ENCODE measurements around the gene CDK12. TPM values are rescaled to one million over a fixed set of nuclear protein-coding genes. Genes with fewer than 3 reads are reported as not detected.

CDK12 gene
- polyA plus RNA-seq, 2 of the 4 experiments (the other 2 are of a cell fraction) = 36.7 to 42.1 TPM

- ChIA-PET CTCF (interaction anchor here (0.8 to 11.3 kb wide), 5 partner anchors 17 to 61 kb away, joined by 3 to 118 read pairs (median 11); no protein-coding TSS in a partner anchor), POLR2A (interaction anchor here (0.5 to 1.5 kb wide), 6 partner anchors 15 to 374 kb away, joined by 3 to 5 read pairs (median 4); partner anchors contain the start of genes CDK12 and RPL19)
- peak overlapping the region; percentile 74 to 90 for H3K27ac ChIP-seq
- H3K9me3 ChIP-seq = peaks cover 8% of the 10 kb centered on the region; the same call in 1 of the 3 replicates
- H3K4me1 ChIP-seq = peaks cover 5% of the 10 kb centered on the region; the same call in 2 of the 3 replicates
- ATAC-seq = peak; percentile 91 to 96
- H3K4me2 ChIP-seq = peak overlapping the region; percentile 84
- 4% methylated on average over 30 of the region's 66 CpGs for WGBS (ENCODE audit: missing lambda C conversion rate)
- DNase-seq (ENCODE audit: low read depth in 1 of 2, low spot score in 1 of 2) = peak; percentile 81 to 95
- FAIRE-seq = peak; percentile 67
- peak overlapping the region; percentile 57 for H3K4me3 ChIP-seq
- TF ChIP-seq PHF8 (IDR thresholded peaks at IDR 0.05; ENCODE audit: borderline replicate concordance, low read depth) (peak; percentile 53; the same call in 1 of the 2 replicates), CBX2 (IDR thresholded peaks at IDR 0.05; ENCODE audit: borderline replicate concordance, low read depth) (no peak), JUN (IDR thresholded peaks at IDR 0.05) (peak in 1 of 2 experiments; percentile 81; a peak in 3 of 5 replicates), JUNB (IDR thresholded peaks at IDR 0.05) (no peak), POLR2A (IDR thresholded peaks at IDR 0.05; ENCODE audit: low read length) (peak; percentile 44), NPAS2 (CRISPR knock-in tag; IDR thresholded peaks at IDR 0.05; ENCODE audit: borderline replicate concordance) (0 out of 2 replicates have a peak, but pooled peaks have one; percentile 53), FOSB (CRISPR knock-in tag; IDR thresholded peaks at IDR 0.05) (0 out of 2 replicates have a peak, but pooled peaks have one; percentile 78), MAX (IDR thresholded peaks at IDR 0.05) (peak; percentile 69; the same call in 1 of the 2 replicates)
- TF ChIP-seq, protein P1, sequence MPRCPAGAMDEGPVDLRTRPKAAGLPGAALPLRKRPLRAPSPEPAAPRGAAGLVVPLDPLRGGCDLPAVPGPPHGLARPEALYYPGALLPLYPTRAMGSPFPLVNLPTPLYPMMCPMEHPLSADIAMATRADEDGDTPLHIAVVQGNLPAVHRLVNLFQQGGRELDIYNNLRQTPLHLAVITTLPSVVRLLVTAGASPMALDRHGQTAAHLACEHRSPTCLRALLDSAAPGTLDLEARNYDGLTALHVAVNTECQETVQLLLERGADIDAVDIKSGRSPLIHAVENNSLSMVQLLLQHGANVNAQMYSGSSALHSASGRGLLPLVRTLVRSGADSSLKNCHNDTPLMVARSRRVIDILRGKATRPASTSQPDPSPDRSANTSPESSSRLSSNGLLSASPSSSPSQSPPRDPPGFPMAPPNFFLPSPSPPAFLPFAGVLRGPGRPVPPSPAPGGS (IDR thresholded peaks at IDR 0.05) = peak; percentile 51; the same call in 1 of the 3 replicates
- TF ChIP-seq, protein P2, sequence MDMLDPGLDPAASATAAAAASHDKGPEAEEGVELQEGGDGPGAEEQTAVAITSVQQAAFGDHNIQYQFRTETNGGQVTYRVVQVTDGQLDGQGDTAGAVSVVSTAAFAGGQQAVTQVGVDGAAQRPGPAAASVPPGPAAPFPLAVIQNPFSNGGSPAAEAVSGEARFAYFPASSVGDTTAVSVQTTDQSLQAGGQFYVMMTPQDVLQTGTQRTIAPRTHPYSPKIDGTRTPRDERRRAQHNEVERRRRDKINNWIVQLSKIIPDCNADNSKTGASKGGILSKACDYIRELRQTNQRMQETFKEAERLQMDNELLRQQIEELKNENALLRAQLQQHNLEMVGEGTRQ (IDR thresholded peaks at IDR 0.05) = peak; percentile 88
Observed at GRCh38 chr17:39573447-39574298, 112.4 kb downstream of the CDK12 start.

GRCh38 chr17:39576187-39576586 is 114.9 kb downstream of the CDK12 start:
- H3K4me3 ChIP-seq = no peak overlapping the region
- H3K9me3 ChIP-seq = peaks cover 3% of the 10 kb centered on the region; the same call in 1 of the 3 replicates
- TF ChIP-seq CBX2 (IDR thresholded peaks at IDR 0.05; ENCODE audit: borderline replicate concordance, low read depth) = no peak
- peak in 1 of 2 experiments; percentile 32; a peak in 2 of 5 replicates for TF ChIP-seq RAD21 (conservative IDR thresholded peaks at IDR 0.05 in 1 of 2, IDR thresholded peaks at IDR 0.05 in 1 of 2)
- TF ChIP-seq, protein P3, sequence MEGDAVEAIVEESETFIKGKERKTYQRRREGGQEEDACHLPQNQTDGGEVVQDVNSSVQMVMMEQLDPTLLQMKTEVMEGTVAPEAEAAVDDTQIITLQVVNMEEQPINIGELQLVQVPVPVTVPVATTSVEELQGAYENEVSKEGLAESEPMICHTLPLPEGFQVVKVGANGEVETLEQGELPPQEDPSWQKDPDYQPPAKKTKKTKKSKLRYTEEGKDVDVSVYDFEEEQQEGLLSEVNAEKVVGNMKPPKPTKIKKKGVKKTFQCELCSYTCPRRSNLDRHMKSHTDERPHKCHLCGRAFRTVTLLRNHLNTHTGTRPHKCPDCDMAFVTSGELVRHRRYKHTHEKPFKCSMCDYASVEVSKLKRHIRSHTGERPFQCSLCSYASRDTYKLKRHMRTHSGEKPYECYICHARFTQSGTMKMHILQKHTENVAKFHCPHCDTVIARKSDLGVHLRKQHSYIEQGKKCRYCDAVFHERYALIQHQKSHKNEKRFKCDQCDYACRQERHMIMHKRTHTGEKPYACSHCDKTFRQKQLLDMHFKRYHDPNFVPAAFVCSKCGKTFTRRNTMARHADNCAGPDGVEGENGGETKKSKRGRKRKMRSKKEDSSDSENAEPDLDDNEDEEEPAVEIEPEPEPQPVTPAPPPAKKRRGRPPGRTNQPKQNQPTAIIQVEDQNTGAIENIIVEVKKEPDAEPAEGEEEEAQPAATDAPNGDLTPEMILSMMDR (IDR thresholded peaks at IDR 0.05) = peak; percentile 45; the same call in 2 of the 3 replicates
- POLR2A ChIA-PET = no interaction called here
- ATAC-seq (peak; percentile 51 to 72; a peak in 4 of 6 replicates), FAIRE-seq (no peak), DNase-seq (ENCODE audit: low read depth in 1 of 2, low spot score in 1 of 2) (peak; percentile 41 to 80)
- WGBS (ENCODE audit: missing lambda C conversion rate) = 22% methylated on average over 7 of the region's 7 CpGs
- H3K27ac ChIP-seq = no peak overlapping the region
- H3K4me1 ChIP-seq = peaks cover 5% of the 10 kb centered on the region; the same call in 2 of the 3 replicates
- H3K4me2 ChIP-seq = no peak overlapping the region
- CTCF ChIA-PET = interaction anchor here (0.6 to 8.8 kb wide), 21 partner anchors 10 to 564 kb away, joined by 3 to 145 read pairs (median 5); no protein-coding TSS in a partner anchor

DNA sequence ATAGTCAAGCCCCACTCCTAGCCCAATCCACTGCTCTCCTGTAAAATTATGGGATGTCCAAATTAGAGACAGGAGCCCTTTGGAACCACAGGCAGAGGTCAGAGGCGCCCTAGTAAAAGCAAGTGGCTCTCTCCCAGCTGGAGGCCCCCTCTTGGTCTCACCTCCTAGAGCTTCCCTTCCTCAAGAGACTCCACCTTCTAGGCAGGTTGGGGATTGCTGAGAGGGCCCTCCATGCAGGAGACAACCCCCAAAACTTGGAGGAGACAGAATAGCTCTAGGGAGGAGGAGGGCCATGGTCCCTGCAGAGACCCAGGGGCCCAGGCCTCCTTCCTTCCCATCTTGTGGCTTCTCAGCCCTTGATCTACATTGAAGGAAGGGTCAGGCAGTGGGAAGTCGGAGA is 117.0 kb downstream of the CDK12 start:
- POLR2A ChIA-PET = no interaction called here
- CTCF ChIA-PET = interaction anchor here (0.9 to 8.8 kb wide), 9 partner anchors 9 to 372 kb away, joined by 3 to 145 read pairs (median 13); no protein-coding TSS in a partner anchor
- TF ChIP-seq POLR2AphosphoS2 (conservative IDR thresholded peaks at IDR 0.05; ENCODE audit: low read length) (no peak), CEBPB (IDR thresholded peaks at IDR 0.05) (no peak), ELK1 (IDR thresholded peaks at IDR 0.05; ENCODE audit: low read depth, low read length) (no peak), RCOR1 (IDR thresholded peaks at IDR 0.05; ENCODE audit: low read depth, low read length) (no peak), EHF (CRISPR knock-in tag; IDR thresholded peaks at IDR 0.05) (no peak), HMGXB4 (CRISPR knock-in tag; IDR thresholded peaks at IDR 0.05; ENCODE audit: borderline replicate concordance) (no peak)
- TF ChIP-seq, protein P1 (IDR thresholded peaks at IDR 0.05) = no peak
- TF ChIP-seq, protein P4, sequence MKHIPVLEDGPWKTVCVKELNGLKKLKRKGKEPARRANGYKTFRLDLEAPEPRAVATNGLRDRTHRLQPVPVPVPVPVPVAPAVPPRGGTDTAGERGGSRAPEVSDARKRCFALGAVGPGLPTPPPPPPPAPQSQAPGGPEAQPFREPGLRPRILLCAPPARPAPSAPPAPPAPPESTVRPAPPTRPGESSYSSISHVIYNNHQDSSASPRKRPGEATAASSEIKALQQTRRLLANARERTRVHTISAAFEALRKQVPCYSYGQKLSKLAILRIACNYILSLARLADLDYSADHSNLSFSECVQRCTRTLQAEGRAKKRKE (CRISPR knock-in tag; IDR thresholded peaks at IDR 0.05; ENCODE audit: low read depth) = no peak

More for the DNA sequence above, 117.0 kb downstream of the CDK12 start:
- ATAC-seq = no peak
- no peak for DNase-seq (ENCODE audit: low read depth in 1 of 2, low spot score in 1 of 2)
- Histone ChIP-seq H3K27ac (no peak overlapping the region), H3K9me3 (no peaks in the 10 kb centered on the region), H3K4me1 (peaks cover 5% of the 10 kb centered on the region; the same call in 2 of the 3 replicates), H3K4me2 (no peak overlapping the region), H3K4me3 (no peak overlapping the region)
- no peak for FAIRE-seq
- WGBS (ENCODE audit: missing lambda C conversion rate) = 34% methylated on average over 2 of the region's 2 CpGs
